ENCODE results near the gene ASPN.

ASPN gene

DNA sequence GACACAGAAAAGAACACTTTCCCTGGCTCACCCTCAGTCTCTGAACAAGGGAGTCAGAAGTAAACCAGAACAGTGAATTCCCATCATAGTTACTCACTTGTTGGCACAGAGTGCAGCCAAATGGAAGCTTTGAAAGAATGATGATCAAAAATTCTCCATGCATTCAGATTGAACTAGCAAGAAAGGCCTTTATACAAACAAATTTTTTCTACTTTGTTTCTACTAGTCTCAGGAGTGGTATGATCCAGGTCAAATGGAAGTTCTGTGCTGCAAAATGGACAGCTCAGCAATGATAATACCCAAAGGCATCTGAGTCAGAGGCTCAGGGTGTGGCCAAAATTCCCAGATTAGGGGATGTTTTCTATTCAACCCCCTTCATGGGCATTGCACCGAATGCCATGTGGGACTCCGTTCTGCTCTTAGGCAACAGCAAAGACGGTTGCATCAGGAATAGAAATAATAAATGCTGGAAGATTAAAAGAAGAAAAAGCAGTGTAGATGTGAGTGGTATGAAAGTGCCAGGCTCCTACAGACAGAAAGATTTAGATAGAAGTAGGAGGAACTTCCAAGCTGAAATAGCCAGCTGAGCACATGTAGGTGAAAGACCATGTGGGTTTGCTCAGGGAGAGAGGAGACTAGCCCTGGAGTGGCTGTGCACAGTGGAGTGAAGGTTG is 24.0 kb upstream of the ASPN start:
- Histone ChIP-seq H3K4me3 (ENCODE audit: extremely low read depth, insufficient read depth, low read length, poor library complexity, severe bottlenecking) (no peak overlapping the region), H3K27ac (ENCODE audit: low read depth, low read length, severe bottlenecking) (peak overlapping the region; percentile 58), H3K9me3 (ENCODE audit: control insufficient read depth, low read length) (no peaks in the 10 kb centered on the region), H3K36me3 (ENCODE audit: control insufficient read depth, insufficient read depth, low read length) (no peaks in the 10 kb centered on the region), H3K4me1 (ENCODE audit: control insufficient read depth, insufficient read depth, low read length, poor library complexity, severe bottlenecking) (peaks cover 14% of the 10 kb centered on the region)
- WGBS, 2 experiments (ENCODE audit: insufficient coverage in 2 of 2): 85% methylated on average over 3 of the region's 3 CpGs; no CpG with 5 or more reads in 1 of the 2 experiments

DNA sequence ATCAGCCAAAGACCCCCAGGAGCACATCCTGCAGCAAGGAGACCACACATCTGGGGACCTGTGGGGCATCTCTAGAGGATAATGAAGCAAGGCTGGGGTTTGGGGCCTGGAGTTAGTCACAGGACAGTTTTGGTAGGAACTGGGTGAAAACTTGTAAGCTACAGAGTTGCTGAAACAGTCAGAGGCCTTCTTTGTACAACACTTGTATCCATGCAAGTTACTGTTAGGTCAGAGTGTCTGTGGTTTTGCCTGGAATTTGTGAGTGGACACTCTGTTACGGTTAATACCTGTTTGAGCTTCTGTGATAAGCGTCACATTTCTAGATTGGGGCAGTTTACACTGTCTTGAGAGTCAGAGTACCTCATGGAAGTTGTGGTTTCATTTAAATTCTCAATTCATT is 22.6 kb upstream of the ASPN start:
- no CpG with 5 or more reads among the region's 2 CpGs for WGBS, 2 experiments (ENCODE audit: insufficient coverage in 2 of 2)
- peaks cover 14% of the 10 kb centered on the region for H3K4me1 ChIP-seq (ENCODE audit: control insufficient read depth, insufficient read depth, low read length, poor library complexity, severe bottlenecking)
- H3K4me3 ChIP-seq (ENCODE audit: extremely low read depth, insufficient read depth, low read length, poor library complexity, severe bottlenecking): no peak overlapping the region
- H3K36me3 ChIP-seq (ENCODE audit: control insufficient read depth, insufficient read depth, low read length): no peaks in the 10 kb centered on the region
- H3K27ac ChIP-seq (ENCODE audit: low read depth, low read length, severe bottlenecking): no peak overlapping the region
- H3K9me3 ChIP-seq (ENCODE audit: control insufficient read depth, low read length): no peaks in the 10 kb centered on the region

- Histone ChIP-seq H3K4me3 (ENCODE audit: extremely low read depth, insufficient read depth, low read length, poor library complexity, severe bottlenecking) (no peak overlapping the region), H3K27ac (ENCODE audit: low read depth, low read length, severe bottlenecking) (no peak overlapping the region), H3K4me1 (ENCODE audit: control insufficient read depth, insufficient read depth, low read length, poor library complexity, severe bottlenecking) (peaks cover 14% of the 10 kb centered on the region), H3K36me3 (ENCODE audit: control insufficient read depth, insufficient read depth, low read length) (no peaks in the 10 kb centered on the region), H3K9me3 (ENCODE audit: control insufficient read depth, low read length) (no peaks in the 10 kb centered on the region)
- 70% methylated on average over 2 of the region's 2 CpGs; no CpG with 5 or more reads in 1 of the 2 experiments for WGBS, 2 experiments (ENCODE audit: insufficient coverage in 2 of 2)
Measured at GRCh38 chr9:92503156-92503555, 20.9 kb upstream of the ASPN start.

DNA sequence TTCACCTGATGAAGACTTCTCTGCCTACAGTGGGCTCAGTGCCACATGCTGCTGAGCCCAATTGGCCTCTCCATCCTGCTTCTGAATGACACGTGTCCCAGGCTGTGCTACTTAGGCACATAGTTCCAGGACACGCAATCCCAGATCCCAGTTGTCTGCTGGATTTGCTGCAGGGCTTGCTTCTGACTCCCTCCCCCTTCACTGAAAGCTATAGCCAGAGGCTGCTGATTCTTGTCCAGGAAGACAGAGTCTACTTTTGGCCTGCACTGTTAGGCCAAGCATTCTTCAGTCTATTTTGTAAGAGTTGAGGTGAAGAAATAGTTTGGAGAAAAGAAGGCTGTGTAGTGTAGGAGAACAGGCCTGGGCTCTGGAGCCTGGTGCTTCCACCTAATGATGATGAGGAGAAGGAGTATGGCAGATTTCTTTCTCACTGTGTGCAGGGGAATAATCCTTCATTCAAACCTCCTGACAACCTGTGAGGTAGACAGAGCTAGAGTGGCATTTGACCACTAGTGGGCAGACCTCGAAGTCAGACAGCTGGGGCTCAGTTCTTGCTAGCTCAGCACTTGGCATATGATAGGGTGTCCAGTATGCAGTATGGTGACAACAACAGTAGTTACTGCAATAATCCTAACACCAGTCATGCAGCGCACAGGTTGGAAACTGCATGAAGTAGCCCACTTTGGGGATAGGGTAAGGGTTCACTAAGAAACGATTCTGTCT is 19.5 kb upstream of the ASPN start:
- peaks cover 11% of the 10 kb centered on the region for H3K4me1 ChIP-seq (ENCODE audit: control insufficient read depth, insufficient read depth, low read length, poor library complexity, severe bottlenecking)
- 95 to 98% methylated on average over 2 to 3 of the region's 5 CpGs for WGBS, 2 experiments (ENCODE audit: insufficient coverage in 2 of 2)
- no peak overlapping the region for H3K27ac ChIP-seq (ENCODE audit: low read depth, low read length, severe bottlenecking)

GRCh38 chr9:92500725-92501124 is 18.4 kb upstream of the ASPN start:
- no peaks in the 10 kb centered on the region for H3K36me3 ChIP-seq (ENCODE audit: control insufficient read depth, insufficient read depth, low read length)
- WGBS, 2 experiments (ENCODE audit: insufficient coverage in 2 of 2): 91 to 97% methylated on average over 4 to 5 of the region's 5 CpGs
- no peaks in the 10 kb centered on the region for H3K9me3 ChIP-seq (ENCODE audit: control insufficient read depth, low read length)
- H3K4me3 ChIP-seq (ENCODE audit: extremely low read depth, insufficient read depth, low read length, poor library complexity, severe bottlenecking): no peak overlapping the region
- no peak overlapping the region for H3K27ac ChIP-seq (ENCODE audit: low read depth, low read length, severe bottlenecking)
- peaks cover 4% of the 10 kb centered on the region for H3K4me1 ChIP-seq (ENCODE audit: control insufficient read depth, insufficient read depth, low read length, poor library complexity, severe bottlenecking)

More for the DNA sequence above, 19.5 kb upstream of the ASPN start:
- no peaks in the 10 kb centered on the region for H3K9me3 ChIP-seq (ENCODE audit: control insufficient read depth, low read length)
- no peak overlapping the region for H3K4me3 ChIP-seq (ENCODE audit: extremely low read depth, insufficient read depth, low read length, poor library complexity, severe bottlenecking)
- H3K36me3 ChIP-seq (ENCODE audit: control insufficient read depth, insufficient read depth, low read length): no peaks in the 10 kb centered on the region

DNA sequence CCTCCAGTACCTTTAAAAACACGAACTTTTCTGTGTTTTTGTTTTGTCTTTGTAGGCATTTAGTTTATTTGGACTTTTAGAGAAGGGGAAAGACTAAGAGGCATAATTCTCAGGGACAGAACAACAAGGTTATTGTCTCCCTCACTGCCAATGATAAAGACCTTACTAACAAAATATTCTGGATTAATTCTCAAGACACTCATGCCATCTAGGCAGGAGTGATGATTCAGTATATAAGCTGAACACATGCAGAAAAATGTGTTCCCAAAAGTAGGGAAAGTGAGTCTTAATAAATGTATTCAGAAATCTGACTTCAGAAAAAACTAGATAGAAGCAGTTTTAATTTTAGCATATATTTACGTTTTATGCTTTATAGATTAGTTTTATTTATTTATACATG is 17.4 kb upstream of the ASPN start:
- Histone ChIP-seq H3K4me1 (ENCODE audit: control insufficient read depth, insufficient read depth, low read length, poor library complexity, severe bottlenecking) (peaks cover 3% of the 10 kb centered on the region), H3K9me3 (ENCODE audit: control insufficient read depth, low read length) (no peaks in the 10 kb centered on the region), H3K36me3 (ENCODE audit: control insufficient read depth, insufficient read depth, low read length) (no peaks in the 10 kb centered on the region), H3K27ac (ENCODE audit: low read depth, low read length, severe bottlenecking) (no peak overlapping the region), H3K4me3 (ENCODE audit: extremely low read depth, insufficient read depth, low read length, poor library complexity, severe bottlenecking) (no peak overlapping the region)
- no CpG with 5 or more reads among the region's 2 CpGs for WGBS, 2 experiments (ENCODE audit: insufficient coverage in 2 of 2)

DNA sequence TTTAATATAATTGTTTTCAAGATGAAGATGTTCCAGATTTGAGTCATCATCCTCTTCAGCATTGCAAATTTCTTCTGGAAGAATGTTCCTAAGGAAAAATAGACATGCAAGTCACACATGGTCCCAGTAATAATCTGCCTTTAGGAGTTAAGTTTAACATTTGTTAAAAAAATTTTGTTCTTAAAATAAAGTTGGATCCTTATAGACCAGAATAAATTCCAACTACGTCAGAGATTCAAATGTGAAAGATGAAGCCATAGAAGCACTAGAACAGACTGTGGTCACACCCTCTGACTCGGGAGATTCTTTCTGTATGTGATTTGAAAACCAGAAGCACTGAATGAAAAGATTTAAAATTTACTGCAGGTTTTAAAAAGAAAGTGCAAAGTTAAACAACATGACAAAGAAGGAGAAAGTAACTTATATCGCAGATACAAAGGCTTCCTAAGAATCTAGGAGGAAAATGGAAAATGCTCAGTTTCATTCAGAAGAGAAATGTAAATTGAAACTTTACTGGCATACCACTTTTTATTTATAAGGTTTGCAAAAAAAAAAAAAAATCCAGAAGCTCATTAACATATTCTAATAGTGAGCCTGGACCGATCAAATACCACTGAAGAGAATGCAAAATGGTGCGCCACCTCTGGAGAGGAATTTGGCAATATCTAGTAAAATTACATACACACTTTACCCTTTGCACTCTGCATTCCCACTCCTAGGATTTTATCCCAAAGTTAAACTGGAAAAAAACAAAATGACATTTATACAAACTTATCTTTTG is 14.3 kb upstream of the ASPN start:
- peaks cover 19% of the 10 kb centered on the region for H3K4me1 ChIP-seq (ENCODE audit: control insufficient read depth, insufficient read depth, low read length, poor library complexity, severe bottlenecking)
- H3K36me3 ChIP-seq (ENCODE audit: control insufficient read depth, insufficient read depth, low read length): no peaks in the 10 kb centered on the region
- WGBS, 2 experiments (ENCODE audit: insufficient coverage in 2 of 2): 80 to 86% methylated on average over 1 to 2 of the region's 5 CpGs
- no peaks in the 10 kb centered on the region for H3K9me3 ChIP-seq (ENCODE audit: control insufficient read depth, low read length)
- H3K27ac ChIP-seq (ENCODE audit: low read depth, low read length, severe bottlenecking): no peak overlapping the region
- no peak overlapping the region for H3K4me3 ChIP-seq (ENCODE audit: extremely low read depth, insufficient read depth, low read length, poor library complexity, severe bottlenecking)

DNA sequence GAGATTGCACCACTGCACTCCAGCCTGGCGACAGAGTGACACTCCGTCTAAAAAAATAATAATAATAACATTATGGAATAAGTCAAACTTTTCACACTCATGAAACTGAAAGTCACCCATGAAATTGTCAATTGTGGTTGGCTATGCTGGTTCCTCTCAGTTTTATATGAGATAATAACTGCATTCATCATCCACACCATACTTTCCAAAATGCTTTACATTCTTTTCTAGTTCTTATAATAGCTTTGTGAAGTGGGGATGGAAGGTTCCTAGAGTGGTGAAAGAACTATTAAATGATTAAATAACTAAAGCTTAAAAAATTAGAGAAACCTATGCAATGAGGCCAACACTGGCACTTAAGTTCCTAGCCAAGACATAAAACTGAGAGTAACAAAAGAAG is 12.6 kb upstream of the ASPN start:
- Histone ChIP-seq H3K4me3 (ENCODE audit: extremely low read depth, insufficient read depth, low read length, poor library complexity, severe bottlenecking) (no peak overlapping the region), H3K36me3 (ENCODE audit: control insufficient read depth, insufficient read depth, low read length) (no peaks in the 10 kb centered on the region), H3K9me3 (ENCODE audit: control insufficient read depth, low read length) (no peaks in the 10 kb centered on the region), H3K4me1 (ENCODE audit: control insufficient read depth, insufficient read depth, low read length, poor library complexity, severe bottlenecking) (peaks cover 24% of the 10 kb centered on the region), H3K27ac (ENCODE audit: low read depth, low read length, severe bottlenecking) (no peak overlapping the region)
- no CpG with 5 or more reads among the region's 2 CpGs for WGBS, 2 experiments (ENCODE audit: insufficient coverage in 2 of 2)

DNA sequence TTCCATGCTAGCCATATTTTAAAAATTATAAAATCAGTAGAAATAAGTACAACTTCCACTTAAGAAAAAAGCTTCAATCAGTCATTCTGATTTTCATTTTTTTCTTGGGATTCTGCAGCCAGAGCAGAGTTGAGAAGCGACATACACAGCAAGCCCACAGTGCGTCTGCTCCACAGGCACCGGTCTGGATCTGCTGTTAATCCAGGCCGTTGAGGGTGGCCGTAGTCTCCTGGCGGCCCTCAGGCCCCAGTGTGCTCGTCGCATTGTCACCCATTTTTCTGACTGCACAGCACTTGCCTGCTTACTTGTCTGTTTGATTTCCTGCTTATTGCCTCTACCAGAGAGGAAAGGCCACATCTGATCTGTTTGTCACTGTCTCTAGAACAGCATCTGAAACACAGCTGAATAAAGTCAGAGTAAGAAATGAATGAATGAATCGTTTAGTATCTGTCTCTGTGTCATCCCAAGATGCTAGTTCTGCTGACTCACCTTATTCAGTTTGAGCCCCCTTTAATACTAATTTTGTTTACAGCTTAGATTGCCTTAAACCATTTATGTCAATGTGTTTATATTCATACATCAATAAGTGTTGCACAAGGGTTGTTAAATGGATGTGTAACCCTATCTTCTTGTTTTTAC is 11.6 kb upstream of the ASPN start:
- no peak overlapping the region for H3K4me3 ChIP-seq (ENCODE audit: extremely low read depth, insufficient read depth, low read length, poor library complexity, severe bottlenecking)
- H3K9me3 ChIP-seq (ENCODE audit: control insufficient read depth, low read length): no peaks in the 10 kb centered on the region
- 90 to 95% methylated on average over 8 to 9 of the region's 9 CpGs for WGBS, 2 experiments (ENCODE audit: insufficient coverage in 2 of 2)
- peaks cover 34% of the 10 kb centered on the region for H3K4me1 ChIP-seq (ENCODE audit: control insufficient read depth, insufficient read depth, low read length, poor library complexity, severe bottlenecking)
- no peaks in the 10 kb centered on the region for H3K36me3 ChIP-seq (ENCODE audit: control insufficient read depth, insufficient read depth, low read length)
- peak overlapping the region; percentile 62 for H3K27ac ChIP-seq (ENCODE audit: low read depth, low read length, severe bottlenecking)

DNA sequence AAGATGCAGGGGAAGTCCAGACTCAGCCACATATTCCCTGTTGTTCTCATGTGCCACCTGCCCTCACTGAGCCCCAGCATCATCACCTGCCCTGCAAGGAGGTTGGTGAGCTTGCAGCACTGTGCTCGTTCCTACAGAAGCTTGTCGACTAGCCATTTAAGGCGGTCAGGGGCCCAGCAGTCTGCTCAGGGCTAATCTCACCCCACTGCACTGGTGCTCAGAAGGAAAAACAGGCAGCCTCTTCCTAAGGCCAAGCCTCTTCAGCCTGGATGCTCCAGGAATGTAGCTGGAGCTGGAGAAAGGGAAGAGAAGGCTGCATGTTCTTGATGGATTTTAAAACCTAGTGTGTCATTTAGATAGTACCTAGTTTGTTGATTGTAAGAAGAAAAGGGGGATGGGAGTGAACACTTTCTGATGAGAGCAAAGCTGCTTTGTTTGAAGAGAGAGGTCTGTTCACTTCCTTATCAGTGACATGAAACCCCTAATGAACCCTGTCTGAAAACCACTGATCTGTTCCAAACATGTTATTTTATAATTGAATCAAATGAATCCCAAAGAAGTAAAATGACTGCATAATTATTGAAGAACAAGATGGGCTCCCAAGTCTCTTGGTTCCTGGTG is 10.6 kb upstream of the ASPN start:
- no peaks in the 10 kb centered on the region for H3K36me3 ChIP-seq (ENCODE audit: control insufficient read depth, insufficient read depth, low read length)
- peak overlapping the region; percentile 50 for H3K27ac ChIP-seq (ENCODE audit: low read depth, low read length, severe bottlenecking)
- H3K9me3 ChIP-seq (ENCODE audit: control insufficient read depth, low read length): no peaks in the 10 kb centered on the region
- no peak overlapping the region for H3K4me3 ChIP-seq (ENCODE audit: extremely low read depth, insufficient read depth, low read length, poor library complexity, severe bottlenecking)
- peaks cover 34% of the 10 kb centered on the region for H3K4me1 ChIP-seq (ENCODE audit: control insufficient read depth, insufficient read depth, low read length, poor library complexity, severe bottlenecking)
- WGBS, 2 experiments (ENCODE audit: insufficient coverage in 2 of 2): 79 to 90% methylated on average over 3 of the region's 3 CpGs

Measured in mesodermal cell (in vitro differentiated cells).